NCI-H2107 treated with DMSO at 0.1 percent for 48 hours (cell line): Measurements from ENCODE around the gene TECTA.
"Not testable (repeated sequence)": the region's sequence is repeated elsewhere in the genome, so short reads cannot be mapped to it uniquely, and the experiment has no call there.

Source experiments
- DNase-seq: peaks from one replicate; lab custom pipeline; 2025; ENCODE audit not compliant: unreplicated experiment; lab: John Stamatoyannopoulos, UW

TECTA gene

GRCh38 chr11:121161349-121161917, 60.4 kb downstream of the TECTA start:
- DNase-seq: no peak

DNA sequence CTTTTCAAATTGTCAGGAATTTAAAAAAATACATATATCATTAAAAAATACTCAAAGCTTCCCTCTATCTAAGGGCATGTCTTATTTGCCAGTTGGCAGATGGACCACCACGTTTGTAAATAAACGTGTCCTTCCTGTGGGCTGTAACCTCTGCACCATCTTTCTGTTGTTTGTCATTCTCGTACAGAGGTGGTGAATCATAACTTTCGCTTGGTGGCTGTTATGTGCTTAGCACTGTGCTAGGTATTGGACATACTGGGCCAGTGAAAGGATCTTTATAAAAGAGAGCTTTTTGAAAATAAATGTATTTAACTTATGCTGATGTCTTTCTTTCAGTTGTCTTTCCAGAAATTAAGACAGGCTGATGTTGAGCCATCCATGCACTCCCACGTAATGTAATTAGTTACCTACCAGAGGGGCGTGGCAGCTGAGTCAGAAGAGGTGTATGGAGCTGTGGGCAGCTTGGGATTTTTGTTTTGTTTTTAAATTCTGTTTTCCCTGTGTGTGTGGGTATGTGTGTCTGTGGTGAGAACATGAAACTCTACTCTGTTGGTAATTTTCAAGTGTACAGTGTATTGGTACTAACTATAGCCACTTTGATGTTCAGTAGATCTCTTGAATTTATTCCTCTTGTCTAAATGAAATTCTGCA, 62.7 kb downstream of the TECTA start:
- DNase-seq: no peak

GRCh38 chr11:121177629-121178028, 76.6 kb downstream of the TECTA start:
- not testable (repeated sequence) for DNase-seq

GRCh38 chr11:121179306-121179705, 78.3 kb downstream of the TECTA start:
- no peak for DNase-seq

DNA sequence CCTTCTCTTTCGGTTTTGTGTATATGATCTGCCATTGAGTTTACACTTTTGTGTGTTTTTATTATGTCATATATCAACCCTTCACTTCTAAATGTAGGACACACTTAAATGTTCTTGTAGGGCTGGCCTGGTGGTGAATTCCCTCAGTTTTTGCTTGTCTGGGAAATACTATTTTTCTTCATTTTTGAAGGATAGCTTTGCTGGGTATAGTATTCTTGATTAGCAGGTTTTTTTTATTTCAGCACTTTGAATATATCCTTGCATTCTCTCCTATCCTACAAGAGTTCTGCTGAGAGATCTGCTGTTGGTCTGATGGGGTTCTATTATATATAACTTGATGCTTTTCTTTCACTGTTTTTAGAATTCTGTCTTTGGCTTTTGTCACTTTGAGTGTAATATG, 79.1 kb downstream of the TECTA start:
- DNase-seq: no peak

DNA sequence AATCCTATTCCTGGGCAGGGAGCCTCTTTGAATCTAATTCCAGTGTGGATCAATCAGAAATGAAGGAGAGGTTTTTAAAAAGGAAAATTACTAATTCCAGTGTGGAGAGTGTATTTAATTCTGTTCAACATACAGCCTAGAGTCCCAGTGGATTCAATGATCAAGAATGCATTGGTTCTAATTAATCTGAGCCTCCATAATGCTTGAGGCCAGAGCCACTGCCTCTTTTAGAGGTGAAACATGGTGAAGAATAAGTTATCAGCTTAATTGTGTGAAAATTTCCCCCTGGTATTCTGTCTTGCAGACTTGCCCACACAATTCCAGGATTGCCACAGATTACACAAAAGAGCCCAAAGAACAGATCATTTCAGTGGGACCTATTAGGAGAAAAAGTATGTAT, 87.7 kb downstream of the TECTA start:
- DNase-seq: no peak

DNA sequence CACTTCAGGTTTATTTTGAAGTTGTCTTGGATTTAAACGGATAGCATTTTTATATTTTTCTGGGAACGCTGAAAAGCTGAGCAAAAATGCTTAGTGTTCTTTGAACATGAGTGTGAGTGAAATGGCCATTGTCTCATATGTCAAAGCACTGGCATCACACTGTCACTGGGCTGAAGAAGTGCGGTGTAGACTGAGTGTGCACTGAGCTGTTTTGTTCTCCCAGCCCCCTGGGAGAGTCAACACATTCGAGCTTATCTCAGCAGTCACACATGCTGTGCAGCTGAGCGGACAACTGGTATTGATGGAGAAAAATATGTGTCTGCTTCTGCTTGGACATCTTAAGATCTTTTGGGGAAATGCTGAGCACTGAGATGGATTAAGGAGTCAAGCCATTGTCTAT, 90.8 kb downstream of the TECTA start:
- no peak for DNase-seq

- peak; percentile 57 for DNase-seq
These were observed 93.9 kb downstream of the TECTA start for GRCh38 chr11:121194731-121195596.

- DNase-seq: no peak
These were observed 97.4 kb downstream of the TECTA start for GRCh38 chr11:121198491-121198890.

- DNase-seq: no peak
These were observed 98.5 kb downstream of the TECTA start for GRCh38 chr11:121199516-121199915.

DNA sequence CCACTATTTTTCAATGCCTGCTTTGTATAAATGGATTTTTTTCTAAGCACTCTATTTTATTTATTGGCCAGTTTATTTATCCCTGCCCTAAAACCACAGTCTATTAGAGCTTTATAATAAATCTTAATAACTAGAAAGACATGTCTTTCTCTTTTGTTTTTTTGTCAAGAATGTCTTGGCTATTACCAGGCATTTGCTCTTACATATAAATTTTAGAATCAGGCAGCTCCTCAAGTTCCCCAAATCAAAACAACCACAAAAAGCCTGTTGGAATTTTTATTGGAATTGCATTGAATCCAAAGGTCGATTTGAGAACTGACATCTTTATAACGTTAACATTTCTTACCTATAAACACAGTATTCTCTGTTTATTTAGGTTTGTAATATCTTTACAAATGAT, 105.8 kb downstream of the TECTA start:
- DNase-seq: no peak

- no peak for DNase-seq
These were observed 106.6 kb downstream of the TECTA start for GRCh38 chr11:121207485-121208115.

- no peak for DNase-seq
These were observed 109.5 kb downstream of the TECTA start for GRCh38 chr11:121210445-121211080.

- DNase-seq: no peak
These were observed 110.6 kb downstream of the TECTA start for GRCh38 chr11:121211626-121212025.

GRCh38 chr11:121212536-121213361, 111.7 kb downstream of the TECTA start:
- DNase-seq: no peak

- DNase-seq: no peak
These were observed 112.4 kb downstream of the TECTA start for GRCh38 chr11:121213362-121213893.

- no peak for DNase-seq
These were observed 113.8 kb downstream of the TECTA start for GRCh38 chr11:121214861-121215260.

DNA sequence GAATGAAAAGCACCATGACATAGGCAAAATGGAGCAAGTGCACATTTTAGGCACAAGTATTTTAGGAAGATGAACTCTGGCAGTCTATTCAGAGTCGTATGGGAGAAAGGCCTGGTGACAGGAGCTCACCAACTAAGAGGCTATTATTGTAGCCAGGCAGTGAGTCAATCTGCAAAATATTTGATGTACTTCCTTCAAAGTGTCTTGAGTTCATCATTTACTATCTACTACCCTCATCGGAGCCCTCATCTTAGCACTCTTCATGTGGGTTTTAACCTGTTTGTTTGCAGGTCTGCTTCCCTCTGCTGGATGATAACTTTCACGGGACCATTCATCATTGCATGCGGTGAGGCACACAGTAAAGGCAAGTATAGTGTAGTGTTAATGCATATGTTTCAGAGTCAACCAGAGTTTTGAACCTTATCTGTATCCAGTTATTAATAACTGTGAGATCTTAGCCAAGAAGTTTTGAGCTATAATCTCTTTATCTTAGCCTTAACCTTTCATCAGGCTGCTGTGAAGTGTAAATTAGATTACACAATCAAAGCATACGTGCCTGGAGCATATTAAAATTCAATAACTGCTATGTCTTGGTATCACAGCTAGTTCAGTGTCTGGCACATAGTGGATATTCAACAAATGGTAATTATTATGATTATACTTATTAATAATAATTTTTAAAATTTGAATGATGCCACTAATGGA, 120.6 kb downstream of the TECTA start:
- DNase-seq: no peak

DNA sequence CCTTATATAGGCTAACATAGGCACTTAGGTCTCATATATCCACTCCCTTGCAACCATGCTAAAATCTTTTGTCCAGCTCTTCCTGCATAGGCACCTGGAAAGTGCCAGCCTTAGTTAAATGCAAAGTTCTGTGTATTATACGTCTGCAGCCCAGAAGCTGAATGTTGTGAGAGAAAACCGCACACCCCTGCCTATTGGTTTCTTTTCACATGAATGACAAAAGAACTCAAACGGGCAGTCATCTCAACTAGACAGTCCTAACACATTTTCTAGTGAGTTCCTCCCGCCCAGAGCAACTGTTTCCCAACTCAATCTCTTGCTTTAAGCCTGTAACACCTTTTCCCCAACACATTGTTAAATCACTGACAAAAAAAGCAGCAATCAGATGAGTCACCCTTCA, 122.1 kb downstream of the TECTA start:
- DNase-seq: no peak
